Measurements from ENCODE around the gene PPP3CA.

The PPP3CA gene

DNA sequence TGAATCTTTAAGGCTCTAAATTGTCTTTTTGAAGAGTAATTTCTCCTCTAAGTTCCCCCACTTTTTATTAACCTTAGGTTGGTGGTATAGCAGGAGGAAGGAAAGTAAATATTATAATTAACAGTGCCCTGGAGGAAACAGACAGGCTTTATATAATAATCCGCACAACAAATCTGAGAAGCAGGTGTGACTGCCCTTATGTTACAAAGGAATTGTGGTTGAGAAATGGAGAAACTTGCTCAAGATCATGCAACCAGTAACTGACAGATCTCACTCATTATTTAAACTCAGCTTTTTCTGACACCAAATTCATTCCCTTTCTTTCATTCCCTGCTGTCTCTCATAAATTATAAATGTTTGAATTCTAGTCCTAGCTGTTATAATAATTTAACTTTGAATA, 282.0 kb downstream of the PPP3CA start:
- DNase-seq (ENCODE audit: extremely low spot score): no peak
- ChIA-PET POLR2A (no interaction called here), CTCF (no interaction called here)
- TF ChIP-seq BHLHE40 (IDR thresholded peaks at IDR 0.05; ENCODE audit: borderline replicate concordance) (no peak), FOXK2 (IDR thresholded peaks at IDR 0.05) (no peak), CTBP1 (IDR thresholded peaks at IDR 0.05; ENCODE audit: borderline replicate concordance) (no peak), ZNF384 (IDR thresholded peaks at IDR 0.05) (no peak), L3MBTL2 (conservative IDR thresholded peaks at IDR 0.05) (no peak), TARDBP (IDR thresholded peaks at IDR 0.05) (no peak), FOXA1 (IDR thresholded peaks at IDR 0.05) (no peak), SUZ12 (IDR thresholded peaks at IDR 0.05) (no peak), SP1 (IDR thresholded peaks at IDR 0.05) (no peak), ELF4 (IDR thresholded peaks at IDR 0.05) (no peak)

DNA sequence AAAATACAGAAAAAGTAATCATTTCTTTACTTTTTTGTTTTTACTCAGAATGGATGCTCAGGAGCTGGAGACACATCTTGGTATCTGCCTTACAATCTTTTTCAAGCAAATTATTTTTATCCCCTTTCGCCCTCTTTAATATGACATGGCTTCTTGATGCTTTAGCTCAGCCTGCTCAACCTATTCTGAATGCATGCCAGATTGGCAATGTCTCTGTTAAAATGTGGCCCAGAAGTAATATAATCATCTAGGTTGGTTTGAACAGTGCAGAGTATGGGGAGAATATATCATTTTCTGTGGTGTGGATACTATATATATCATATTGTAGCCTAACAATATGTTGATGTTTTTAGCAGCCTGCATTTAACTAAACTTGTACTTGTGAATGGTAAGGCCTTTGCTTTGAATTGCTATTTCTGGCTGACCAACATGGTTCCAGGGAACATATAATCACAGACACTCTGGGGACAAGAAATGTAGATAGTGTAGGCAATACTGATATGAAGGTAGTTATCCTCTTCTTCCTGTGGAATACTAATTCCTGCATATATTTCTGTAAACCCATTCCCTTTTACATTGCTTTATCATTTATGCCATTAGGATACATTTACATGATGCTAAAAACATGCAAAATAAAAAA, 282.7 kb downstream of the PPP3CA start:
- ChIA-PET POLR2A (no interaction called here), CTCF (no interaction called here)
- no peak for DNase-seq (ENCODE audit: extremely low spot score)
- TF ChIP-seq FOXA1 (IDR thresholded peaks at IDR 0.05): no peak
- no peak for TF ChIP-seq ARNT (IDR thresholded peaks at IDR 0.05)
- TF ChIP-seq CTBP1 (IDR thresholded peaks at IDR 0.05; ENCODE audit: borderline replicate concordance): no peak

DNA sequence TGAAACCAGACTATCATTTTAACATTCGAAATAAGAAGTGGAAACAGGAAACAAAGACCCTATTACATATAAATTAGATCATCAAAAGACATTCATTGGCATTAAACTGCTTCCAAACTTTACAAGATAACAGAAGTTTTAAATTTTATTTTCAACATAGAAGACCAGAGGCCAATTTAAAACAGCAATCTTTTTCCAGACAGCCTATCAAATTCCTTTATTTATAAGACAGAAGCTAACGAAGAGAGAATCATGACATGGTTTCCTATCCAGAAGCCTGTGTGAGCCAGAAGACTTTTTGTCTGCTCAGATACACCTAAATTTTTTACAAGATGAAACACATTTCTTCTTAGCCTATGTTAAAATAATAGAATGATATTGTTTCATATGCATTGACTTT, 291.9 kb downstream of the PPP3CA start:
- DNase-seq (ENCODE audit: extremely low spot score): no peak
- CTCF ChIA-PET: no interaction called here
- POLR2A ChIA-PET: no interaction called here
- TF ChIP-seq, protein P1, sequence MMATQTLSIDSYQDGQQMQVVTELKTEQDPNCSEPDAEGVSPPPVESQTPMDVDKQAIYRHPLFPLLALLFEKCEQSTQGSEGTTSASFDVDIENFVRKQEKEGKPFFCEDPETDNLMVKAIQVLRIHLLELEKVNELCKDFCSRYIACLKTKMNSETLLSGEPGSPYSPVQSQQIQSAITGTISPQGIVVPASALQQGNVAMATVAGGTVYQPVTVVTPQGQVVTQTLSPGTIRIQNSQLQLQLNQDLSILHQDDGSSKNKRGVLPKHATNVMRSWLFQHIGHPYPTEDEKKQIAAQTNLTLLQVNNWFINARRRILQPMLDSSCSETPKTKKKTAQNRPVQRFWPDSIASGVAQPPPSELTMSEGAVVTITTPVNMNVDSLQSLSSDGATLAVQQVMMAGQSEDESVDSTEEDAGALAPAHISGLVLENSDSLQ (IDR thresholded peaks at IDR 0.05): no peak
- TF ChIP-seq TARDBP (IDR thresholded peaks at IDR 0.05) (no peak), SP1 (IDR thresholded peaks at IDR 0.05) (no peak), FOXK2 (IDR thresholded peaks at IDR 0.05) (no peak), L3MBTL2 (conservative IDR thresholded peaks at IDR 0.05) (no peak), ELF4 (IDR thresholded peaks at IDR 0.05) (no peak), BHLHE40 (IDR thresholded peaks at IDR 0.05; ENCODE audit: borderline replicate concordance) (no peak), LEF1 (IDR thresholded peaks at IDR 0.05; ENCODE audit: borderline replicate concordance) (no peak), ARNT (IDR thresholded peaks at IDR 0.05) (no peak), SUZ12 (IDR thresholded peaks at IDR 0.05) (no peak), ZNF384 (IDR thresholded peaks at IDR 0.05) (no peak), FOXM1 (IDR thresholded peaks at IDR 0.05; ENCODE audit: borderline replicate concordance) (no peak), CTBP1 (IDR thresholded peaks at IDR 0.05; ENCODE audit: borderline replicate concordance) (no peak), NFRKB (IDR thresholded peaks at IDR 0.05) (no peak), HDGF (IDR thresholded peaks at IDR 0.05; ENCODE audit: borderline replicate concordance) (no peak), FOXA1 (IDR thresholded peaks at IDR 0.05) (no peak)

DNA sequence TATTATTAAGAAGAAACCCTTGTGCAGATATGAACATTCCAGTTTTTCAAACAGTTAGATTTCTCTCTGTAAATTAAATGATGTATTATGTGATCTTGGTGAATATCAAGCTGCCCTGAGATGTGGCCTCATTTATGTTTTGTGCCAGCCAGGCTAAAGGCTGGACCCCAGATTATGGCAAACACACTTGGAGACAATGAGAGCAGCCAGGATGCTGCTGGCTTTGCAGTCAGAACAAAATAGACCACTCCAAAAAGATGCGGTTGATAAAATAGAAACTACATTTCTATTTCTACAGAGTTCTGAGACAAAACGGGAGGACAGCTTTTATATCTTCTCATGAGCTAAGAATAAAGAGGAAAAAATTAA, 296.5 kb downstream of the PPP3CA start:
- POLR2A ChIA-PET: no interaction called here
- no peak for DNase-seq (ENCODE audit: extremely low spot score)
- CTCF ChIA-PET: no interaction called here
- TF ChIP-seq TARDBP (IDR thresholded peaks at IDR 0.05) (no peak), FOXA1 (IDR thresholded peaks at IDR 0.05) (no peak), CTBP1 (IDR thresholded peaks at IDR 0.05; ENCODE audit: borderline replicate concordance) (no peak), BHLHE40 (IDR thresholded peaks at IDR 0.05; ENCODE audit: borderline replicate concordance) (no peak), HDGF (IDR thresholded peaks at IDR 0.05; ENCODE audit: borderline replicate concordance) (no peak), FOXK2 (IDR thresholded peaks at IDR 0.05) (no peak), FOXM1 (IDR thresholded peaks at IDR 0.05; ENCODE audit: borderline replicate concordance) (no peak), L3MBTL2 (conservative IDR thresholded peaks at IDR 0.05) (no peak)

DNA sequence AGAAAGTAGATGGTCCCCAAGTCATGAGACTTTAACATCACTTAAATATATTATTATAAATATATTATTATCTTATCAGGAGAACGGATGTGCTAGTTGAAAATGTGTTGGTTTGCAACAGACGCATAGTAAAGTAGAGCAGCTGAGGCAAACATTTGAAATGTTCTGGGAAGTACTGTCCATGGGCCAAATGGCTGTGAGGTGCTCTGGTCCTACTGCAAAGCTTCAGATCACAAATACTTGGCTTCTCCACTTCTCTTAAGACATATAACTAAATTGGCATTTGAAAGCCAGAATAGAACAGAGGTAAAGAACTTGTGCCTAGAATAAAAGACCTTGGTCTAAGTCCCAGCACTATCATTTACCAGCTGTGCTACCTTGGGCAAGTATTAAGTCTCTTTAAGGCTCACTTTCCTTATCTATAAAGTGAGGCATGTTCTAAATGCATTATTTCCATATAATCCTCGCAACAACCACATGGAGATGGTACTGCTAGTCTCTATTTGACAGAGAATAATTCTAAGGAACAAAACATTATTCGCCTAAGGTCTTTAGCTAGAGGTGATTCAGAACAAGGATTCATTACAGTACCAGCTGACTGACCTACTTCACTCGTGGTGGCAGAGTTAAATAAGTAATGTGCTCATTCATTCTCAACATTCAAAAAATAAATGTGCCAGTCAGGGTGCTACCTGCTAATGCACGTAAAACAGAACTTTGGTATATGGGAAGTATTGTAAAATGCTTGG, 297.1 kb downstream of the PPP3CA start:
- ChIA-PET CTCF (no interaction called here), POLR2A (no interaction called here)
- TF ChIP-seq L3MBTL2 (conservative IDR thresholded peaks at IDR 0.05) (no peak), ARNT (IDR thresholded peaks at IDR 0.05) (no peak), CTBP1 (IDR thresholded peaks at IDR 0.05; ENCODE audit: borderline replicate concordance) (no peak), ELF4 (IDR thresholded peaks at IDR 0.05) (no peak), SP1 (IDR thresholded peaks at IDR 0.05) (no peak), FOXK2 (IDR thresholded peaks at IDR 0.05) (no peak), LEF1 (IDR thresholded peaks at IDR 0.05; ENCODE audit: borderline replicate concordance) (no peak), NFRKB (IDR thresholded peaks at IDR 0.05) (no peak), BHLHE40 (IDR thresholded peaks at IDR 0.05; ENCODE audit: borderline replicate concordance) (no peak), TARDBP (IDR thresholded peaks at IDR 0.05) (no peak), SUZ12 (IDR thresholded peaks at IDR 0.05) (no peak), HDGF (IDR thresholded peaks at IDR 0.05; ENCODE audit: borderline replicate concordance) (no peak)
- TF ChIP-seq, protein P1 (IDR thresholded peaks at IDR 0.05): no peak
- no peak for DNase-seq (ENCODE audit: extremely low spot score)

DNA sequence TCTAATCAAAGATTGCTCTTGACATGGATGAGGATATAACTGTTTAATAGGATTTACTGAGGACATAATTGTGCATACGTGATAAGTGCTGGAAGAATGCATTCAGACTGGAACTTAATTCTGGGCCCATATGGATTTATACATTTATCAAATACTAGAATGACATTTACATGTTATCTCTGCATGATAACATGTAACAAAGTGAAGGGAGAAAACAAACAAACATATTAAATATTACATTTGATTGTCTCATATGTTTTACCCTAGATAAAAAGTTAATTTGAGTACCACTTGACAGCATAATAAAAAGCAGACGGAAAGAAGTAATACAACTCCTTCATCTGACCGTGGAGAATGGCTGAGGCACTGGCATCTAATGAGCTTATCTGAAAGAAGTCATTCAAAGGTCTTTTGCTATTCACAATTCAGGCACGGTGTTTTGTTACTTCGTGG, 297.8 kb downstream of the PPP3CA start:
- ChIA-PET CTCF (no interaction called here), POLR2A (no interaction called here)
- no peak for TF ChIP-seq HDGF (IDR thresholded peaks at IDR 0.05; ENCODE audit: borderline replicate concordance)
- no peak for TF ChIP-seq FOXM1 (IDR thresholded peaks at IDR 0.05; ENCODE audit: borderline replicate concordance)
- TF ChIP-seq LEF1 (IDR thresholded peaks at IDR 0.05; ENCODE audit: borderline replicate concordance): no peak
- TF ChIP-seq SUZ12 (IDR thresholded peaks at IDR 0.05): no peak
- TF ChIP-seq L3MBTL2 (conservative IDR thresholded peaks at IDR 0.05): no peak
- TF ChIP-seq ZNF384 (IDR thresholded peaks at IDR 0.05): no peak
- no peak for TF ChIP-seq FOXA1 (IDR thresholded peaks at IDR 0.05)
- TF ChIP-seq, protein P1 (IDR thresholded peaks at IDR 0.05): no peak
- TF ChIP-seq CTBP1 (IDR thresholded peaks at IDR 0.05; ENCODE audit: borderline replicate concordance): no peak
- no peak for TF ChIP-seq ARNT (IDR thresholded peaks at IDR 0.05)
- TF ChIP-seq SP1 (IDR thresholded peaks at IDR 0.05): no peak
- no peak for TF ChIP-seq NFRKB (IDR thresholded peaks at IDR 0.05)
- no peak for TF ChIP-seq TARDBP (IDR thresholded peaks at IDR 0.05)
- TF ChIP-seq BHLHE40 (IDR thresholded peaks at IDR 0.05; ENCODE audit: borderline replicate concordance): no peak
- no peak for TF ChIP-seq FOXK2 (IDR thresholded peaks at IDR 0.05)
- no peak for TF ChIP-seq ELF4 (IDR thresholded peaks at IDR 0.05)
- DNase-seq (ENCODE audit: extremely low spot score): no peak

All from HEK293T (cell line).